Pancreas (tissue), 10 donors: ENCODE data around the gene INHBE. TPM values are rescaled to one million over a fixed set of nuclear protein-coding genes. Genes with fewer than 3 reads are reported as not detected.

Experiments
- ATAC-seq, 4 donors: fragments of 200-7000 bp; cut with Tn5 transposase; one replicate each; pipeline versions ENCODE4 v1.8.0 to v1.9.1; 2020; ENCODE audit warnings: mild to moderate bottlenecking in 4 of 4, moderate library complexity in 4 of 4
- DNase-seq, 6 donors: peaks; one replicate each; pipeline ENCODE4 v3.0.0-alpha.2; 2020
- FAIRE-seq: peaks from 2 replicates; lab custom pipeline; 2012; peaks lifted over from hg19 to GRCh38; lab: Jason Lieb, UNC
- H3K27ac ChIP-seq, 4 donors: fragments of 200-600 bp; sonication (generic); 1 replicate in 3 of 4; 2 replicates in 1 of 4; pipeline versions ENCODE4 v1.5.0 to v1.8.0; 2020
- H3K27me3 ChIP-seq, 4 donors: fragments of 200-600 bp; one replicate each; pipeline ENCODE4 v1.8.0; 2021
- H3K36me3 ChIP-seq, 3 donors: fragments of 200-600 bp; sonication (generic) in 1 of 3; one replicate each; pipeline versions ENCODE4 v1.5.0 to v1.8.0; 2020 to 2021
- H3K4me1 ChIP-seq, 3 donors: fragments of 200-600 bp; one replicate each; pipeline ENCODE4 v1.8.0; 2021
- H3K4me3 ChIP-seq, 4 donors: fragments of 200-600 bp; sonication (generic) in 2 of 4; one replicate each; pipeline versions ENCODE4 v1.5.0 to v1.8.0; 2020 to 2021
- H3K9me3 ChIP-seq, 4 donors: fragments of 200-600 bp; one replicate each; pipeline ENCODE4 v1.8.0; 2021
- WGBS, 2 donors: extraction: QIAGEN DNeasy Blood & Tissue Kit; methylation state at CpG; one replicate each; pipeline ENCODE4 v1.1.7; 2013; 5-methylcytosine and 5-hydroxymethylcytosine counted together
- intact Hi-C, 3 donors: fragments of 100-400 bp; cut with DNase I; formaldehyde crosslinking; loops; one replicate each; pipeline versions ENCODE4 v1.11.1 to v1.14.2; 2022
- polyA plus RNA-seq, 2 donors: library from polyadenylated mRNA; stranded (reverse); fragments of 200-250 nt; gene quantifications; one replicate each; pipeline ENCODE4 v1.2.3, GENCODE V29; 2013
- total RNA-seq, 6 donors: library from RNA; stranded (reverse); fragmentation: NEBNext Ultra II Directional in 4 of 6; extraction: Animal tissue kit (Norgen Biotek cat#: 25700) in 4 of 6; gene quantifications; one replicate each; pipeline versions ENCODE4 v1.2.1 to v1.2.4, GENCODE V29; 2021 to 2023
- TF ChIP-seq, protein P1 (sequence below), 4 donors: fragments of 200-600 bp; sonication (generic) in 3 of 4; IDR thresholded peaks; one replicate each; pipeline versions ENCODE4 v1.5.0 to v1.8.0; 2021; ENCODE audit warnings: antibody characterized with exemption in 4 of 4
- donor health status: healthy with polysubstance abuse.
- donor health status: DM: no; HTN: no; CAD: no; lungs with moderate emphysema.
- donor health status: DM: no; HTN: no; CAD: no.
- donor health status: control.
- donor health status: control.
- donor health status: Bipolar disorder and iron deficiency.
- donor health status: DM: yes; HTN: yes; CAD: no.
- donor health status: DM: no; HTN: no; CAD: no.
- donor health status: DM: no; HTN: no; CAD: no.
- donor health status: DM: yes; HTN: yes; CAD: no.

INHBE gene
- total and polyA plus RNA-seq, 8 donors: 0.05 to 17.8 (median 0.24) TPM; not detected in 5

DNA sequence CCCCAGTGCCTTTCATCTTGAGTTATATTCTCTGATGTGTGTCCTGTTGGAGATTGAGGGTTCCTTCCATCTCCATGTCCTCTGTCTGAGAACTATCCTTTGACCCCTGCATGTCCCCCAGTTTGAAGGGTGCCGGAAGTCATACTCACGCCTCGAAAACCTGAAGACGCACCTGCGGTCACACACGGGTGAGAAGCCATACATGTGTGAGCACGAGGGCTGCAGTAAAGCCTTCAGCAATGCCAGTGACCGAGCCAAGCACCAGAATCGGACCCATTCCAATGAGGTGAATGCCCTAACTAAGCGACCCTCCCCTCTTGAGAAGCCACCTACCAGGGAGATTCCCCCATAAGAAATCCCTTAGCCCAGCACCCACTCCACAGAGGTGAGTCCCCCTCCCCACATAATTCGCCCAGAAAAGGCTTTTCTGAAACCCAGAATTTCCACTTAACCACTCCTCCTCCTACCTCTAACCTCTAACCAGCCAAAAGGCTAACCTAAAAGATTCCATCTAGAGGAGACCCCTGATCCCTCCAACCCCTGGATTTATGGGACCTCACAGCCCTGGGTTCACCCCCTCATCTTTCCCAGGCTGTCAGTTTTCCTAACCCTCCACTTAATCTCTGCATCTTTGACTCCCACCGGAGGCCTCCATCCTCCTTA is 12.2 kb downstream of the INHBE start:
- no peak overlapping the region for H3K27ac ChIP-seq
- FAIRE-seq: no peak
- no peak for DNase-seq
- H3K9me3 ChIP-seq: no peaks in the 10 kb centered on the region
- no peaks in the 10 kb centered on the region for H3K27me3 ChIP-seq
- H3K4me3 ChIP-seq: no peak overlapping the region
- WGBS, 2 donors: 58 to 74% methylated on average over 12 of the region's 12 CpGs
- H3K4me1 ChIP-seq: no peaks in the 10 kb centered on the region
- no peaks in the 10 kb centered on the region for H3K36me3 ChIP-seq
- no peak for ATAC-seq
- TF ChIP-seq, protein P1, sequence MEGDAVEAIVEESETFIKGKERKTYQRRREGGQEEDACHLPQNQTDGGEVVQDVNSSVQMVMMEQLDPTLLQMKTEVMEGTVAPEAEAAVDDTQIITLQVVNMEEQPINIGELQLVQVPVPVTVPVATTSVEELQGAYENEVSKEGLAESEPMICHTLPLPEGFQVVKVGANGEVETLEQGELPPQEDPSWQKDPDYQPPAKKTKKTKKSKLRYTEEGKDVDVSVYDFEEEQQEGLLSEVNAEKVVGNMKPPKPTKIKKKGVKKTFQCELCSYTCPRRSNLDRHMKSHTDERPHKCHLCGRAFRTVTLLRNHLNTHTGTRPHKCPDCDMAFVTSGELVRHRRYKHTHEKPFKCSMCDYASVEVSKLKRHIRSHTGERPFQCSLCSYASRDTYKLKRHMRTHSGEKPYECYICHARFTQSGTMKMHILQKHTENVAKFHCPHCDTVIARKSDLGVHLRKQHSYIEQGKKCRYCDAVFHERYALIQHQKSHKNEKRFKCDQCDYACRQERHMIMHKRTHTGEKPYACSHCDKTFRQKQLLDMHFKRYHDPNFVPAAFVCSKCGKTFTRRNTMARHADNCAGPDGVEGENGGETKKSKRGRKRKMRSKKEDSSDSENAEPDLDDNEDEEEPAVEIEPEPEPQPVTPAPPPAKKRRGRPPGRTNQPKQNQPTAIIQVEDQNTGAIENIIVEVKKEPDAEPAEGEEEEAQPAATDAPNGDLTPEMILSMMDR (IDR thresholded peaks at IDR 0.05): no peak
- intact Hi-C loops: no loop called here

DNA sequence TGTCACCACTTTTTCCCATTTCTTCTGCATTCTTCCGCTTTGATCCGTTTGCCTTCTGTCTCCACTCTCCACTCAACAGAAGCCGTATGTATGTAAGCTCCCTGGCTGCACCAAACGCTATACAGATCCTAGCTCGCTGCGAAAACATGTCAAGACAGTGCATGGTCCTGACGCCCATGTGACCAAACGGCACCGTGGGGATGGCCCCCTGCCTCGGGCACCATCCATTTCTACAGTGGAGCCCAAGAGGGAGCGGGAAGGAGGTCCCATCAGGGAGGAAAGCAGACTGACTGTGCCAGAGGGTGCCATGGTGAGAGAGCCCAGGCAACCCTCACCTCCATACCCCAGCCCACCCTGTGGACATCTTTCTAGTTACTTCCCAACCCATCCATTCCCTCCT is 12.8 kb downstream of the INHBE start:
- intact Hi-C loops: no loop called here
- H3K27me3 ChIP-seq: no peaks in the 10 kb centered on the region

DNA sequence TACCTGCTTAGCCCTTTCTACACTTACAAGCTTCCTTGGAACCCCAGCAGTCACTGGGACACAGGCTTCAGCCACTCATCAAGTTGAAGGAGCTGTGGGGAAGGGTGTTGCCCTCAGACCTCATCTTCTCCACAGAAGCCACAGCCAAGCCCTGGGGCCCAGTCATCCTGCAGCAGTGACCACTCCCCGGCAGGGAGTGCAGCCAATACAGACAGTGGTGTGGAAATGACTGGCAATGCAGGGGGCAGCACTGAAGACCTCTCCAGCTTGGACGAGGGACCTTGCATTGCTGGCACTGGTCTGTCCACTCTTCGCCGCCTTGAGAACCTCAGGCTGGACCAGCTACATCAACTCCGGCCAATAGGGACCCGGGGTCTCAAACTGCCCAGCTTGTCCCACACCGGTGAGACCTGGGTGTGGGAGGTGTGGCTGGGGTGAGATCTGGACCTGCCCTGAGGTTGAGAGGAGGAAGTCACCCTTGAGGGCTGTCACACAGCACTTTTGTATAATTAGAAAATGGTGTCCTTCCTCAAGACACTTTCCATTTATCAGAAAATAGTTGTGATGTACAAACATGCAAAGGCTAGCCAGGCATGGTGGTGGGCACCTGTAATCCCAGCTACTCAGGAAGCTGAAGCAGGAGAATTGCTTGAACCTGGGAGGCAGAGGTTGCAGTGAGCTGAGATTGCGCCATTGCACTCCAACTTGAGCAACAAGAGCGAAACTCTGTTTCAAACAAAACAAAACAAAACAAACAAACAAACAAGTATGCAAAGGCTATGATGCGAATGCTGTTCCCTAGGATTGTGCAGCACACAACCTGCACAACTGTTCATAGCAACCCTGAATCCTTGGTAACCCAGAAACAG is 14.4 kb downstream of the INHBE start:
- Histone ChIP-seq H3K27ac (no peak overlapping the region), H3K36me3 (no peaks in the 10 kb centered on the region), H3K4me1 (no peaks in the 10 kb centered on the region), H3K4me3 (no peak overlapping the region), H3K27me3 (no peaks in the 10 kb centered on the region), H3K9me3 (no peaks in the 10 kb centered on the region)
- DNase-seq (peak in 1 of 6 donors; percentile 26), ATAC-seq (no peak), FAIRE-seq (no peak)
- TF ChIP-seq, protein P1 (IDR thresholded peaks at IDR 0.05): no peak
- intact Hi-C loops: no loop called here
- 74 to 81% methylated on average over 10 of the region's 10 CpGs for WGBS, 2 donors

More for the DNA sequence above, 12.8 kb downstream of the INHBE start:
- H3K27ac ChIP-seq: no peak overlapping the region
- no peaks in the 10 kb centered on the region for H3K9me3 ChIP-seq
- H3K4me3 ChIP-seq: no peak overlapping the region
- ATAC-seq (no peak), FAIRE-seq (no peak), DNase-seq (no peak)
- TF ChIP-seq, protein P1 (IDR thresholded peaks at IDR 0.05): no peak
- 55 to 68% methylated on average over 11 of the region's 11 CpGs for WGBS, 2 donors
- no peaks in the 10 kb centered on the region for H3K36me3 ChIP-seq
- no peaks in the 10 kb centered on the region for H3K4me1 ChIP-seq

DNA sequence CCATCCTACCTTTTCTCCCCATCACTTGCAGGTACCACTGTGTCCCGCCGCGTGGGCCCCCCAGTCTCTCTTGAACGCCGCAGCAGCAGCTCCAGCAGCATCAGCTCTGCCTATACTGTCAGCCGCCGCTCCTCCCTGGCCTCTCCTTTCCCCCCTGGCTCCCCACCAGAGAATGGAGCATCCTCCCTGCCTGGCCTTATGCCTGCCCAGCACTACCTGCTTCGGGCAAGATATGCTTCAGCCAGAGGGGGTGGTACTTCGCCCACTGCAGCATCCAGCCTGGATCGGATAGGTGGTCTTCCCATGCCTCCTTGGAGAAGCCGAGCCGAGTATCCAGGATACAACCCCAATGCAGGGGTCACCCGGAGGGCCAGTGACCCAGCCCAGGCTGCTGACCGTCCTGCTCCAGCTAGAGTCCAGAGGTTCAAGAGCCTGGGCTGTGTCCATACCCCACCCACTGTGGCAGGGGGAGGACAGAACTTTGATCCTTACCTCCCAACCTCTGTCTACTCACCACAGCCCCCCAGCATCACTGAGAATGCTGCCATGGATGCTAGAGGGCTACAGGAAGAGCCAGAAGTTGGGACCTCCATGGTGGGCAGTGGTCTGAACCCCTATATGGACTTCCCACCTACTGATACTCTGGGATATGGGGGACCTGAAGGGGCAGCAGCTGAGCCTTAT is 15.3 kb downstream of the INHBE start:
- no peak overlapping the region for H3K4me3 ChIP-seq
- intact Hi-C loops: no loop called here
- WGBS, 2 donors: 82 to 87% methylated on average over 13 to 14 of the region's 14 CpGs
- no peaks in the 10 kb centered on the region for H3K27me3 ChIP-seq
- peaks cover 0 to 3% (median 3%) of the 10 kb centered on the region in 3 donors for H3K4me1 ChIP-seq
- H3K9me3 ChIP-seq: no peaks in the 10 kb centered on the region
- DNase-seq (peak in 1 of 6 donors; percentile 35), FAIRE-seq (no peak), ATAC-seq (no peak)
- no peak overlapping the region for H3K27ac ChIP-seq
- TF ChIP-seq, protein P1 (IDR thresholded peaks at IDR 0.05): no peak
- H3K36me3 ChIP-seq: no peaks in the 10 kb centered on the region
